ENCODE data around the gene MKNK2.
"Not testable (repeated sequence)": the region's sequence is repeated elsewhere in the genome, so short reads cannot be mapped to it uniquely, and the experiment has no call there.

The MKNK2 gene

GRCh38 chr19:1989513-1990229, 61.4 kb downstream of the MKNK2 start:
- no peak for DNase-seq

- not testable (repeated sequence) for DNase-seq
Measured at GRCh38 chr19:1988464-1988863, 62.6 kb downstream of the MKNK2 start.

Measured in NCI-H2227 treated with DMSO at 0.1 percent for 48 hours (cell line).